T-helper 2 cell treated with Interferon-gamma antibody and Interleukin-4, amounts not matched to agents 5 μg/mL and 100 μg/mL, for 36 hours (primary cell): ENCODE results near the gene COL27A1.
"Not testable (repeated sequence)": the region's sequence is repeated elsewhere in the genome, so short reads cannot be mapped to it uniquely, and the experiment has no call there.

Source experiments
- DNase-seq: peaks from one replicate; pipeline ENCODE4 v3.0.0; 2021; ENCODE audit warnings: low spot score
- H3K27ac Mint-ChIP-seq: one replicate; pipeline ENCODE4 v1.8.0; 2021; ENCODE audit warnings: mild to moderate bottlenecking, mixed read lengths
- H3K27me3 Mint-ChIP-seq: one replicate; pipeline ENCODE4 v1.8.0; 2021; ENCODE audit warnings: low read depth, mixed read lengths
- H3K36me3 Mint-ChIP-seq: one replicate; pipeline ENCODE4 v1.8.0; 2021; ENCODE audit warnings: low read depth, mixed read lengths
- H3K4me1 Mint-ChIP-seq: one replicate; pipeline ENCODE4 v1.8.0; 2021; ENCODE audit warnings: low read depth, mixed read lengths
- H3K4me3 Mint-ChIP-seq: one replicate; pipeline ENCODE4 v1.8.0; 2022; ENCODE audit warnings: mild to moderate bottlenecking, moderate library complexity, mixed read lengths
- H3K9me3 Mint-ChIP-seq: one replicate; pipeline ENCODE4 v1.8.0; 2021; ENCODE audit warnings: mixed read lengths

COL27A1 gene

GRCh38 chr9:114185570-114186490 lies 30.5 kb downstream of the COL27A1 start:
- H3K36me3 Mint-ChIP-seq = no peaks in the 10 kb centered on the region
- no peak overlapping the region for H3K27ac Mint-ChIP-seq
- H3K4me1 Mint-ChIP-seq = no peaks in the 10 kb centered on the region
- H3K9me3 Mint-ChIP-seq = peaks cover 3% of the 10 kb centered on the region
- H3K27me3 Mint-ChIP-seq = no peaks in the 10 kb centered on the region
- no peak overlapping the region for H3K4me3 Mint-ChIP-seq
- no peak for DNase-seq

DNA sequence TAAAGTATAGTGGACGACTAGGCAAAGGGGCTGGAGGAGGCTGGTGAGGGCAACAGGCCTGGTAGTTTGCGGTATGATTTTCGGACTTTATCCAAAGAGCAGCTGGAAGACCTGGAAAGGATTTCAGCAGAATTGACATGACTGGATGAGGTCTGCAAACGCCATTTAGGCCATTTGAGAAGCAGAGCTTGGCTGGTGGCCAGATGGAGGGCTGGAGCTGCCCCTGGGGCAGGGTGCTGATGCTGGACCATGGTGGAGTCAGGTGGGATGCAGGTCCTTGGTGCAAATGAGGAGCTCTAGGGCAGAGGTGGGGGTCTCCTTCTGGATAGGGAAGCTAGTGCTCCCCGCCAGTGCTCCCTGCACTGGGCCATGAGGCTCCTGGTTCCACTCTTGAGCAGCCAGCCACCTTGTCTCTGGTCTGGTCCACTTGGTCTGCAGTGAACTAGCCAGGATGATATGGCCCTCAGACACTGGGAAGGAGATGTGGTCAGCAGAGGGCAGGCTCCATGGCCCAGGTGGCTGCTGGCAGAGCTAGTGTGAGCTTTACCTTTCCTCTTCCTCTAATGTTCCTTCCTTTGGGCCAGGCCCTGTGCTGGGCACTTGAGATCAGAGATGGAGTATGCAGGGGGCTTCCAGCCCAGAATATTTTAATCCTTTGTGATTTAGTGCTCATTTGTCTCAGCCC lies 31.4 kb downstream of the COL27A1 start:
- H3K27me3 Mint-ChIP-seq = no peaks in the 10 kb centered on the region
- peaks cover 3% of the 10 kb centered on the region for H3K9me3 Mint-ChIP-seq
- H3K4me1 Mint-ChIP-seq = no peaks in the 10 kb centered on the region
- no peak overlapping the region for H3K27ac Mint-ChIP-seq
- H3K4me3 Mint-ChIP-seq = no peak overlapping the region
- no peak for DNase-seq
- no peaks in the 10 kb centered on the region for H3K36me3 Mint-ChIP-seq

- Mint-ChIP-seq H3K4me3 (no peak overlapping the region), H3K9me3 (peaks cover 3% of the 10 kb centered on the region), H3K27ac (no peak overlapping the region), H3K27me3 (no peaks in the 10 kb centered on the region), H3K36me3 (no peaks in the 10 kb centered on the region), H3K4me1 (no peaks in the 10 kb centered on the region)
- no peak for DNase-seq
These were observed 32.5 kb downstream of the COL27A1 start for GRCh38 chr9:114187827-114188226.

DNA sequence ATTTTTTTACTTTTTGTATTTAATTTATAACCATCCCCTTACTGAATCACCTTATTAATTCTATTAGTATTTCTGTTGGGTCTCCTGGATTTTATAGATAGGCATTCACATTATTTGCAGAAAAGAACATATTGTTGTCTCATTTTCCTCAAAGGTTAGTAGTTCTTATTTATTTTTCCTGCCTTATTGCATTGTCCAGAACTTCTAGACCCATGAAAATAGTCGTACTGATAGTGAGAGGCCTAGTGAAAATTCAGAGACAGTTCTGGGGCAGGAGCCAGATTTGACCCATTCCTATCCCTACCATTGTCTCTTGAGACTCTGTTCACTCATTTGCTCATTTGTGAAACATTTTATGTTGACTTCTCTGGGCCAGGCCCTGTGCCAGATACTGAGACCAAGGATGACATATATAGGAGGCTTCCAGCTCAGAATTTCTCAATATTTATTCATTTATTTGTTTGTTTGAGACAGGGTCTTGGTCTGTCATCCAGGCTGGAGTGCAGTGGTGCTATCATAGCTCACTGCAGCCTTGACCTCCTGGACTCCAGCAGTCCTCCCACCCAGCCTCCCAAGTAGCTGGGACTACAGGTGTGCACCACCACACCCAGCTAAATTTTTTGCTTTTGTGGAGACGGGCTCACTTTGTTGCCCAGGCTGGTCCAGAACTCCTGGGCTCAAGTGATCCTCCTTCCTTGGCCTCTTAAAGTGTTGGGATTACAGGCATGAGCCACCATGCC lies 34.7 kb downstream of the COL27A1 start:
- H3K4me3 Mint-ChIP-seq = no peak overlapping the region
- peaks cover 3% of the 10 kb centered on the region for H3K9me3 Mint-ChIP-seq
- no peaks in the 10 kb centered on the region for H3K27me3 Mint-ChIP-seq
- H3K27ac Mint-ChIP-seq = no peak overlapping the region
- H3K36me3 Mint-ChIP-seq = no peaks in the 10 kb centered on the region
- DNase-seq = no peak
- no peaks in the 10 kb centered on the region for H3K4me1 Mint-ChIP-seq

DNA sequence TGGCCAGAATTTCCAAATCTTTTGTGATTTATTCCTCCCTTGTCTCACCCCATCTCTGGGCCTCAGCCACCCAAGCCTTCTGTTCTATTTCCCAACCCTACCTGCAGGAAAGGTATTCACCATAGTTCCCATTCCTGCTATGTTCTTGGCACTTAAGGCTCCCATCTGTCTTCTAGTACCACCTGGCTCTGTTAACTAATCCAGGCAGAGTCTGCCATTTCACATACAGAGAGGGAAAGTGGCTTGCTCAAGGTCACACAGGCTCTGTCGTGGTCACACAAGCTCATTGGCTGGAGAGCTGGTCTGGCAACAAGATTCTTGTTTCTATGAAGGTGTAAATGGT lies 35.2 kb downstream of the COL27A1 start:
- H3K9me3 Mint-ChIP-seq = peaks cover 3% of the 10 kb centered on the region
- no peak for DNase-seq
- no peaks in the 10 kb centered on the region for H3K36me3 Mint-ChIP-seq

DNA sequence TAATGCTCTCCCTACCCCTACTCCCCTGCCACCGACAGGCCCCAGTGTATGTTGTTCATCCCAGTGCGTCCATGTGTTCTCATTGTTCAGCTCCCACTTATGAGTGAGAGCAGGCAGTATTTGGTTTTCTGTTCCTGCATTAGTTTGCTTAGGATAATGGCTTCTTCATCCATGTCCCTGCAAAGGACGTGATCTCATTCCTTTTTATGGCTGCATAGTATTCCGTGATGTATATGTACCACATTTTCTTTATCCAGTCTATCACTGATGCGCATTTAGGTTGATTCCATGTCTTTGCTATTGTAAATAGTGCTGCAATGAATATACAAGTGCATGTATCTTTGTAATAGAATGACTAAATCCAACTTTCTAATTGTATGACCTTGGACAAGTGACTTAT lies 36.1 kb downstream of the COL27A1 start:
- H3K27me3 Mint-ChIP-seq, H3K27ac Mint-ChIP-seq, H3K4me3 Mint-ChIP-seq, H3K4me1 Mint-ChIP-seq, DNase-seq, H3K9me3 Mint-ChIP-seq, H3K36me3 Mint-ChIP-seq: not testable (repeated sequence)

More for the DNA sequence above, 35.2 kb downstream of the COL27A1 start:
- Mint-ChIP-seq H3K4me3 (no peak overlapping the region), H3K27me3 (no peaks in the 10 kb centered on the region), H3K27ac (no peak overlapping the region), H3K4me1 (no peaks in the 10 kb centered on the region)

DNA sequence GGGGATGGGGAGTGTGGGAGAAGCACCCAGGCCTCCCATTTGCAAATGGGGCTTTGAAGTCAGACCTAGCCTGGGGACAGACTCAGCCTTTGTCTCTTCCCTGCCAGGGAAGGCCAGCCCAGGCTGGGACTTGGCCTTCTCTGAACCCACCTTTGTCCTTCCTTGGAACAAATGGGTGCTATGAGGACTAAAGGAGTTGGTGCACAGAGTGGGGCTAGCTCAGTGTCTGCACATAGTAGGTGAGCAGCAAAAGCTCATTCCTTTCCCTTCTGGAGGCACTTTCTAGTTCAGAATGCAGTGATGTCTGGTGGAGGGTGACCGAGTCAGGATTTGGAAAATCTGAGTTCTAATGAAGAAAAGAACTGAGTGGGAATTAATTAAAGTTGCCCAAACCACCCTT lies 37.2 kb downstream of the COL27A1 start:
- DNase-seq = no peak
- Mint-ChIP-seq H3K4me3 (no peak overlapping the region), H3K9me3 (peaks cover 3% of the 10 kb centered on the region), H3K36me3 (no peaks in the 10 kb centered on the region), H3K4me1 (no peaks in the 10 kb centered on the region), H3K27ac (no peak overlapping the region), H3K27me3 (no peaks in the 10 kb centered on the region)

GRCh38 chr9:114193090-114193489 lies 37.8 kb downstream of the COL27A1 start:
- H3K27me3 Mint-ChIP-seq = no peaks in the 10 kb centered on the region
- H3K4me3 Mint-ChIP-seq = no peak overlapping the region
- peaks cover 3% of the 10 kb centered on the region for H3K9me3 Mint-ChIP-seq
- H3K4me1 Mint-ChIP-seq = no peaks in the 10 kb centered on the region
- no peak overlapping the region for H3K27ac Mint-ChIP-seq
- no peak for DNase-seq
- H3K36me3 Mint-ChIP-seq = no peaks in the 10 kb centered on the region

GRCh38 chr9:114196117-114196516 lies 40.8 kb downstream of the COL27A1 start:
- no peaks in the 10 kb centered on the region for H3K27me3 Mint-ChIP-seq
- no peak for DNase-seq

DNA sequence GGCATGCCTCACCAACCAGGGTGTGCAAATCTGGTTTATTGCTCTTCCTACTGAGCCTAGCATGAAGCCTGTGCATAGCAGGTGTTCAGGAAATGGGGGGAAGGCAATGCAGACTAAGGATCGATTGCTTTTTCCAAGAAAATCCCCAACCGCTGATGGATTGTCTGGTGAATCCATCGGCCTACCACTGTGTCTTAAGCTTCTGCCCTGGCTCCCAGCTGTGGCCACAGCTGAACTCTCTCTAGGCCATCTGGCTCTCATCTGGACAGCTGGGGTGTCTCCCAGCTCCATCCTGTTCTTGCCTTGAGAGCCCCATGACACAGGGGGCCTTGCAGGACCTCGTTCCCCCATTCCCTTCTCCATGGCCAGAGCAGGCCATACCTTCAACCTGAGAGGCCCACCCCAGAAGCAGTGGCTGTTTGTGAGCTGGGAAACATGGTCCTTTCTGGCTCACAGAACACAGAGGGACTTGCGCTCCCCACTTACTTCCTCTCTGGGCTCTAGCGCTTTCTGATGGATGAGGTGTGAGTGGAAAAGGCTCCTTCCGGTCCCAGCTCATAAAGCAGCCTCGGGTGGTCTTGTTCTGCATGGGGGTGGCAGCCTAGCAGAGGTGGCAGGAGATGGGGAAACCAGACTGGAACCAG lies 41.8 kb downstream of the COL27A1 start:
- H3K27me3 Mint-ChIP-seq = no peaks in the 10 kb centered on the region
- H3K4me3 Mint-ChIP-seq = no peak overlapping the region
- H3K27ac Mint-ChIP-seq = no peak overlapping the region
- no peaks in the 10 kb centered on the region for H3K4me1 Mint-ChIP-seq
- no peaks in the 10 kb centered on the region for H3K36me3 Mint-ChIP-seq
- no peaks in the 10 kb centered on the region for H3K9me3 Mint-ChIP-seq
- no peak for DNase-seq

More at GRCh38 chr9:114196117-114196516, 40.8 kb downstream of the COL27A1 start:
- no peaks in the 10 kb centered on the region for H3K36me3 Mint-ChIP-seq
- no peak overlapping the region for H3K4me3 Mint-ChIP-seq
- H3K9me3 Mint-ChIP-seq = no peaks in the 10 kb centered on the region
- H3K27ac Mint-ChIP-seq = no peak overlapping the region
- no peaks in the 10 kb centered on the region for H3K4me1 Mint-ChIP-seq

GRCh38 chr9:114198249-114199040 lies 43.1 kb downstream of the COL27A1 start:
- no peaks in the 10 kb centered on the region for H3K36me3 Mint-ChIP-seq
- no peaks in the 10 kb centered on the region for H3K9me3 Mint-ChIP-seq
- no peaks in the 10 kb centered on the region for H3K27me3 Mint-ChIP-seq
- H3K4me1 Mint-ChIP-seq = no peaks in the 10 kb centered on the region
- H3K4me3 Mint-ChIP-seq = no peak overlapping the region
- no peak overlapping the region for H3K27ac Mint-ChIP-seq
- no peak for DNase-seq

DNA sequence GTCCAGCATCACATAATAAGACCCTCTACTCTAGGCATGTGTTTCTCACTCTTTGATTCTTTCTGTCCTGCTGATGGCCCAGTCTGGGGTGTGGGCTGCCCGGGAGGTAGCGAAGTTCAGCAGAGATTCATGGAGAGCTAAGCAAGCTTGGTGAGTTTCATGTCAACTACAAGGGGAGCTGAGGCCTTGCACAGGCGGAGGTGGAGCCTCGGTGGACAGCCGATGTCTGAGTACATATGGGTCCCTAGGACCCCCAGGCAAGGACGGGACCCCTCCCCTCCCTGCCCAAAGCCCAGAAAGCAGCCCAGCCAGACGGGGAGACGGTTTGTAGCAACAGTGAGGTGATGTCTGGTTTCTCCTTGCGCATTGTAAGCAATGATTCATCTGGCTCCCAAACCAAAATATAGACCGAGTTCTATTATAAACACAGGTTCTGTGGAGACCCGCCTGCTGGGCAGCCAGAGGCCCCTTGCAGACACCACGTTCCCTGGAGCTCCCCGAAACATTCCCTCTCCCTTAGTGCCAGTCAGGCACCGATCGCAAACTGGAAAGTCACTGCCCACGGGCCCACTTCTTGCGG lies 45.5 kb downstream of the COL27A1 start:
- no peak for DNase-seq
- no peaks in the 10 kb centered on the region for H3K27me3 Mint-ChIP-seq
- H3K27ac Mint-ChIP-seq = no peak overlapping the region
- no peaks in the 10 kb centered on the region for H3K4me1 Mint-ChIP-seq
- no peaks in the 10 kb centered on the region for H3K9me3 Mint-ChIP-seq
- no peak overlapping the region for H3K4me3 Mint-ChIP-seq
- H3K36me3 Mint-ChIP-seq = no peaks in the 10 kb centered on the region

- no peaks in the 10 kb centered on the region for H3K9me3 Mint-ChIP-seq
These were observed 47.1 kb downstream of the COL27A1 start for GRCh38 chr9:114202396-114202795.

More at GRCh38 chr9:114202396-114202795, 47.1 kb downstream of the COL27A1 start:
- no peak for DNase-seq
- Mint-ChIP-seq H3K4me1 (no peaks in the 10 kb centered on the region), H3K27ac (no peak overlapping the region), H3K4me3 (no peak overlapping the region), H3K36me3 (no peaks in the 10 kb centered on the region), H3K27me3 (no peaks in the 10 kb centered on the region)
